ENCODE measurements around the gene FAM174B. TPM values are rescaled to one million over a fixed set of nuclear protein-coding genes. Genes with fewer than 3 reads are reported as not detected.
"Not testable (repeated sequence)": the region's sequence is repeated elsewhere in the genome, so short reads cannot be mapped to it uniquely, and the experiment has no call there.

Gene FAM174B
- total and polyA plus RNA-seq, 4 donors: 2.5 to 4.5 (median 3.8) TPM

DNA sequence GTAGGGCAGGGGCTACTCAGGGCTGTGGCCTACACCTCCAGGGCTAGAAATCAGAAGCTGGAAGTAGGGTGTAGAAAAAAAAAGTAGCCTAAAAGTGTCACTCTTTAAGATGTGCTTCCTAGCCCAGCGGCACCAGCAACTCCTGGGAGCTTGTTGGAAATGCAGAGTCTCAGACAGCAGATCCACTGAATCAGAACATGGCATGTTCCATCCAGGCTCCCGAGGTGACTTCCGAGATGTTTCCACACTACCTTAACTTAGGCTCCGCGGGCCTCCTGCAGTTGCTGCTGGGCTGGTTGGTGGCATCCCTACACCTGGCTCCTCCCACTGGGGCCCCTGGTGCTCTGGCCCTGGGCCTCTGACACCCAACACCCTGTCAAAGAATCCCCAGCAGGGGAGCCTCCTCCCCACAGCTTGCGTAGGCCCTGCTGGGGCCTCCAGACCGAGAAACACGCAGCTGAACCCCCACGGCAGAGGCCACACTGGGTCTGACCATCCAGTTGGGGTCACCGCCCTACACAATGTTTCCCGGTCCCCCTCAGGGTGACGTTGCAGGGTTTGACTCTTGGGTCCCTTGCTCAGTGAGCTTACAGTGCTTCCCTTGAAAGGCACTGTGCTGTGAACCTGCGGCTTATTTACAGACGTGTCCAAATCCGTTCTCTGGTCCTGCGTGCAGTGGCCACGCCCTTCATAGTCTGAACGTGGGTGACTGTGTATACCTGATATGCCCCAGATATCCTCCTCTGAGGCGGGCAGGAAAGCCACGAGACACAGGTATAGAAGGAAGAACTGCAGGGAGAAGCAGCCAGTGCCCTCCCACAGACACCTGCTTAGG, 46.5 kb downstream of the FAM174B start:
- Histone ChIP-seq H3K27ac (ENCODE audit: low read depth in 1 of 2, low read length in 2 of 2) (no peak overlapping the region), H3K4me3 (ENCODE audit: low read depth in 1 of 3, low read length in 3 of 3) (no peak overlapping the region), H3K9ac (ENCODE audit: low read depth in 1 of 2, low read length in 2 of 2) (no peak overlapping the region), H3K27me3 (ENCODE audit: control insufficient read depth in 4 of 4, insufficient read depth in 4 of 4, low read length in 3 of 4) (no peaks in the 10 kb centered on the region), H3K9me3 (ENCODE audit: control insufficient read depth in 4 of 4, low read length in 3 of 4) (no peaks in the 10 kb centered on the region), H3K4me1 (ENCODE audit: control insufficient read depth in 4 of 4, insufficient read depth in 4 of 4, low read length in 3 of 4) (peaks cover 0 to 11% (median 5%) of the 10 kb centered on the region in 4 donors), H3K36me3 (ENCODE audit: control insufficient read depth in 4 of 4, insufficient read depth in 3 of 4, low read depth in 1 of 4, low read length in 3 of 4) (no peaks in the 10 kb centered on the region)
- 90% methylated on average over 20 of the region's 20 CpGs for WGBS
- no peak for DNase-seq (ENCODE audit: low spot score)
- TF ChIP-seq, protein P1, sequence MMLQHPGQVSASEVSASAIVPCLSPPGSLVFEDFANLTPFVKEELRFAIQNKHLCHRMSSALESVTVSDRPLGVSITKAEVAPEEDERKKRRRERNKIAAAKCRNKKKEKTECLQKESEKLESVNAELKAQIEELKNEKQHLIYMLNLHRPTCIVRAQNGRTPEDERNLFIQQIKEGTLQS (IDR thresholded peaks at IDR 0.05): no peak
- TF ChIP-seq, protein P2, sequence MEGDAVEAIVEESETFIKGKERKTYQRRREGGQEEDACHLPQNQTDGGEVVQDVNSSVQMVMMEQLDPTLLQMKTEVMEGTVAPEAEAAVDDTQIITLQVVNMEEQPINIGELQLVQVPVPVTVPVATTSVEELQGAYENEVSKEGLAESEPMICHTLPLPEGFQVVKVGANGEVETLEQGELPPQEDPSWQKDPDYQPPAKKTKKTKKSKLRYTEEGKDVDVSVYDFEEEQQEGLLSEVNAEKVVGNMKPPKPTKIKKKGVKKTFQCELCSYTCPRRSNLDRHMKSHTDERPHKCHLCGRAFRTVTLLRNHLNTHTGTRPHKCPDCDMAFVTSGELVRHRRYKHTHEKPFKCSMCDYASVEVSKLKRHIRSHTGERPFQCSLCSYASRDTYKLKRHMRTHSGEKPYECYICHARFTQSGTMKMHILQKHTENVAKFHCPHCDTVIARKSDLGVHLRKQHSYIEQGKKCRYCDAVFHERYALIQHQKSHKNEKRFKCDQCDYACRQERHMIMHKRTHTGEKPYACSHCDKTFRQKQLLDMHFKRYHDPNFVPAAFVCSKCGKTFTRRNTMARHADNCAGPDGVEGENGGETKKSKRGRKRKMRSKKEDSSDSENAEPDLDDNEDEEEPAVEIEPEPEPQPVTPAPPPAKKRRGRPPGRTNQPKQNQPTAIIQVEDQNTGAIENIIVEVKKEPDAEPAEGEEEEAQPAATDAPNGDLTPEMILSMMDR (IDR thresholded peaks at IDR 0.05; ENCODE audit: low read depth, low read length, missing input control): no peak

DNA sequence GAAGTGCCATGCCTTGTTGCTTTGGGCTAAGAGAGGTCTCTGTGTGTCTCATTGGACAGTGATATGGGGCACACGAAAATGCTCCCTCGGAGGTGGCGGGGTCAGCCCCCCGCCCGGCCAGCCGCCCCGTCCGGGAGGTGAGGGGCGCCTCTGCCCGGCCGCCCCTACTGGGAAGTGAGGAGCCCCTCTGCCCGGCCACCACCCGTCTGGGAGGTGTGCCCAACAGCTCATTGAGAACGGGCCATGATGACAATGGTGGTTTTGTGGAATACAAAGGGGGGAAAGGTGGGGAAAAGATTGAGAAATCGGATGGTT, 48.8 kb downstream of the FAM174B start:
- H3K27ac ChIP-seq (ENCODE audit: low read depth in 1 of 2, low read length in 2 of 2); DNase-seq (ENCODE audit: low spot score); H3K4me1 ChIP-seq (ENCODE audit: control insufficient read depth in 4 of 4, insufficient read depth in 4 of 4, low read length in 3 of 4): not testable (repeated sequence)

DNA sequence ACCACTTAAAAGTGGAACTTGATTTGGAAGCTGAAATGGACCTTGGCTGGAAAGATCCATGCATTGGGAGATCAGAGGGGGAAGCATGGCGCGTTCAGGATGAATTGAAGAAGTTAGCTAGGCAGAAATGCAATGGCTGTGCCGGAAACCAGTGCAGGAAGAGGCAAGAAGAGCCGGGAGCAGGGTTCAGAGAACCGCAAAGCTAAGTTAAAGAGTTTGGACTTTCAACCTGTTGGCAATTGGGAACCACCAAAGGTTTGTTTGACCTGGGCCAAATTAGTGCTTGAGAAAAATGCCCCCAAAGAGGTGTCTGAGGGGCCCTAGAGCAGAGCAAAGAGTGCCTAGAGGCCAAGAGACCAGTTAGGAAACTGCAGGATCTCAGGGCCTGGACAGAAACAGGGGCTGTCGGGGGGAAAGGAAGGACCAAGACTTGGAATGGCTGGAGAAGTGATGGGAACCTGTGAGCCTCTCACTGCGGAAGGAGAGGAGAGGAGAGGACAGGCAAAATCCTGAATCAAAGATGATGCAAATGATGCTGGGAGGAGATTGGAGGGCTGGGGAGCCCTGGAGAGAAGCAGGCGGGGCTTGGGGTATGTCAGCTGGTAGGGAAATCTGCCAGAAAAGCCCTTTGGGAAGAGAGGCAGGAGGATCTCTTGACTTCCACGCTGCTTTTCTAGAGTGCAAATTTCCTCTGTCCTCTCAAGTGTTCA, 49.3 kb downstream of the FAM174B start:
- 80% methylated on average over 9 of the region's 9 CpGs for WGBS

More for the DNA sequence above, 48.8 kb downstream of the FAM174B start:
- not testable (repeated sequence) for H3K36me3 ChIP-seq (ENCODE audit: control insufficient read depth in 4 of 4, insufficient read depth in 3 of 4, low read depth in 1 of 4, low read length in 3 of 4); H3K9me3 ChIP-seq (ENCODE audit: control insufficient read depth in 4 of 4, low read length in 3 of 4); H3K27me3 ChIP-seq (ENCODE audit: control insufficient read depth in 4 of 4, insufficient read depth in 4 of 4, low read length in 3 of 4); H3K4me3 ChIP-seq (ENCODE audit: low read depth in 1 of 3, low read length in 3 of 3); H3K9ac ChIP-seq (ENCODE audit: low read depth in 1 of 2, low read length in 2 of 2)
- WGBS: 96% methylated on average over 11 of the region's 15 CpGs

More for the DNA sequence above, 49.3 kb downstream of the FAM174B start:
- no peak overlapping the region for H3K4me3 ChIP-seq (ENCODE audit: low read depth in 1 of 3, low read length in 3 of 3)
- peaks cover 0 to 7% (median 2%) of the 10 kb centered on the region in 4 donors for H3K4me1 ChIP-seq (ENCODE audit: control insufficient read depth in 4 of 4, insufficient read depth in 4 of 4, low read length in 3 of 4)
- no peak overlapping the region for H3K27ac ChIP-seq (ENCODE audit: low read depth in 1 of 2, low read length in 2 of 2)
- H3K36me3 ChIP-seq (ENCODE audit: control insufficient read depth in 4 of 4, insufficient read depth in 3 of 4, low read depth in 1 of 4, low read length in 3 of 4): no peaks in the 10 kb centered on the region
- H3K27me3 ChIP-seq (ENCODE audit: control insufficient read depth in 4 of 4, insufficient read depth in 4 of 4, low read length in 3 of 4): no peaks in the 10 kb centered on the region
- DNase-seq (ENCODE audit: low spot score): no peak
- no peaks in the 10 kb centered on the region for H3K9me3 ChIP-seq (ENCODE audit: control insufficient read depth in 4 of 4, low read length in 3 of 4)
- peak; percentile 11 to 21 for TF ChIP-seq HNF4A (conservative IDR thresholded peaks at IDR 0.05)
- TF ChIP-seq, protein P3, sequence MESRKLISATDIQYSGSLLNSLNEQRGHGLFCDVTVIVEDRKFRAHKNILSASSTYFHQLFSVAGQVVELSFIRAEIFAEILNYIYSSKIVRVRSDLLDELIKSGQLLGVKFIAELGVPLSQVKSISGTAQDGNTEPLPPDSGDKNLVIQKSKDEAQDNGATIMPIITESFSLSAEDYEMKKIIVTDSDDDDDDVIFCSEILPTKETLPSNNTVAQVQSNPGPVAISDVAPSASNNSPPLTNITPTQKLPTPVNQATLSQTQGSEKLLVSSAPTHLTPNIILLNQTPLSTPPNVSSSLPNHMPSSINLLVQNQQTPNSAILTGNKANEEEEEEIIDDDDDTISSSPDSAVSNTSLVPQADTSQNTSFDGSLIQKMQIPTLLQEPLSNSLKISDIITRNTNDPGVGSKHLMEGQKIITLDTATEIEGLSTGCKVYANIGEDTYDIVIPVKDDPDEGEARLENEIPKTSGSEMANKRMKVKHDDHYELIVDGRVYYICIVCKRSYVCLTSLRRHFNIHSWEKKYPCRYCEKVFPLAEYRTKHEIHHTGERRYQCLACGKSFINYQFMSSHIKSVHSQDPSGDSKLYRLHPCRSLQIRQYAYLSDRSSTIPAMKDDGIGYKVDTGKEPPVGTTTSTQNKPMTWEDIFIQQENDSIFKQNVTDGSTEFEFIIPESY (IDR thresholded peaks at IDR 0.05): no peak
- H3K9ac ChIP-seq (ENCODE audit: low read depth in 1 of 2, low read length in 2 of 2): no peak overlapping the region

Measured in liver (tissue), 9 donors.